ACC112 (cell line): Measurements from ENCODE around the gene JCHAIN.
A peak's percentile ranks its signal among the peaks of the same experiment; 100 is the strongest.
"Not testable (repeated sequence)": the region's sequence is repeated elsewhere in the genome, so short reads cannot be mapped to it uniquely, and the experiment has no call there.

Experiments used
- H2AFZ ChIP-seq: fragments of 200-600 bp; sonication (generic); one replicate; pipeline ENCODE4 v1.6.0; 2017; ENCODE audit warnings: antibody characterized with exemption, low read length; ENCODE audit not compliant: unreplicated experiment
- H3K27ac ChIP-seq: fragments of 200-600 bp; sonication (generic); 2 replicates; pipeline ENCODE4 v1.5.1; 2014; ENCODE audit warnings: low read depth, mild to moderate bottlenecking, antibody characterized with exemption, low read length, moderate library complexity
- H3K27me3 ChIP-seq: fragments of 200-600 bp; sonication (generic); 2 replicates; pipeline ENCODE4 v1.6.1; 2014; ENCODE audit warnings: mild to moderate bottlenecking, antibody characterized with exemption, low read length, moderate library complexity, mixed read lengths; ENCODE audit not compliant: insufficient read depth
- H3K36me3 ChIP-seq: fragments of 200-600 bp; sonication (generic); 2 replicates; pipeline ENCODE4 v1.6.1; 2016; ENCODE audit warnings: mild to moderate bottlenecking, antibody characterized with exemption, low read length, moderate library complexity, mixed read lengths; ENCODE audit not compliant: insufficient read depth
- H3K4me1 ChIP-seq: fragments of 200-600 bp; sonication (generic); one replicate; pipeline ENCODE4 v1.6.1; 2016; ENCODE audit warnings: low read length, mixed read lengths; ENCODE audit not compliant: insufficient read depth, unreplicated experiment, control insufficient read depth
- H3K4me3 ChIP-seq: fragments of 200-600 bp; sonication (generic); 2 replicates; pipeline ENCODE4 v1.5.1; 2014; ENCODE audit warnings: mild to moderate bottlenecking, low read depth, low read length
- H3K79me2 ChIP-seq: fragments of 200-600 bp; sonication (generic); one replicate; pipeline ENCODE4 v1.6.0; 2016; ENCODE audit warnings: low read length; ENCODE audit not compliant: control insufficient read depth, unreplicated experiment, insufficient read depth

JCHAIN gene

DNA sequence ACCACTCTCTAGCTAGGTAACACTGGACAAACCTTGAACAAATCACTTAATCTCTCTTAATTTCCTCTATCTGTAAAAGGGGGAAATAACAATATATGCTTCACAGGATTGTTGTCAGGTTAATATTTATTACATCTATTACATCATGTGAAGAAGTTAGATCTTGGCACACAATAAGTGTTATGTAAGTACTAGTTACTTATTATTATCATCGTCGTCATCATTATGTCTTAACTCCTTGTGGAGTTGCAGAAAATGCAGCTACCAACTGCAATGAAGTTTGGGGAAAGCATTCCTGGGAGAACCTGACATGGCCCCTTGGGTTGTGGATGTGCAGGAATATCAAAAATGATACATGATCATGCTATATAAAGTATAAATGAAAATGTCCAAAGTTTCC is 4.8 kb upstream of the JCHAIN start:
- no peak overlapping the region for H3K27ac ChIP-seq
- H3K27me3 ChIP-seq, result no peaks in the 10 kb centered on the region
- peaks cover 15% of the 10 kb centered on the region for H3K4me1 ChIP-seq
- no peaks in the 10 kb centered on the region for H3K36me3 ChIP-seq
- H3K79me2 ChIP-seq, result no peaks in the 10 kb centered on the region
- no peak overlapping the region for H2AFZ ChIP-seq
- no peak overlapping the region for H3K4me3 ChIP-seq

DNA sequence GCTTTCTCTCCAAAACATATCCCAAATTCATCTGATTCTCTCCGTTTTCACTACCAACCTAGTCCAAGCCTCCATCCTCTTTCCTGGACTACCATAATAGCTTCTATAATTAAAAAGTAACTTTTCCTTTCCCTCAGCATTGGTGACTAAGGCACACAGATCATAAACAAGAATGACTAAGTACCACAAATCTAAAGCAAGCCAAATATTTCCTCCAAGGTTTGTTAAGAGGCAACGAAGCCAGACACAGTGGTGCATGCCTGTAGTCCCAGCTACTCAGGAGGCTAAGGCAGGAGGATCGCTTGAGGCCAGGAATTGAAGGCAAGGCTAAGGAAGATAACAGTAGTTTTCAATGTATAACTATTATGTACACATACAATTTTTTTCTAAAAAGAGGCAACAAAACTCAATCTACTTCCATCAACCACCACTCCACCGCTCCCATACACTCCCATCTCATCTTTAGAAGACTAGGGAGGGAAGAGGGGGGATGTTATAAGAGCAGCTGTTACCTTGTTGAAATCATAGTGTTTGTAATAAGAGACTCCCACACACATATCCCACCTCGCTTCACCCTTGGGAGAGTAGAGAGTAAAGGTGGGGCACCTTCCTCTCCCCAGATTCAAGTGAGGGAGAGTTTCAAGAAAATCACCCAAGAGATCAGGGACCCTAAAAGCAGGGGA is 4.2 kb upstream of the JCHAIN start:
- Histone ChIP-seq H3K27me3 (no peaks in the 10 kb centered on the region), H2AFZ (no peak overlapping the region)

DNA sequence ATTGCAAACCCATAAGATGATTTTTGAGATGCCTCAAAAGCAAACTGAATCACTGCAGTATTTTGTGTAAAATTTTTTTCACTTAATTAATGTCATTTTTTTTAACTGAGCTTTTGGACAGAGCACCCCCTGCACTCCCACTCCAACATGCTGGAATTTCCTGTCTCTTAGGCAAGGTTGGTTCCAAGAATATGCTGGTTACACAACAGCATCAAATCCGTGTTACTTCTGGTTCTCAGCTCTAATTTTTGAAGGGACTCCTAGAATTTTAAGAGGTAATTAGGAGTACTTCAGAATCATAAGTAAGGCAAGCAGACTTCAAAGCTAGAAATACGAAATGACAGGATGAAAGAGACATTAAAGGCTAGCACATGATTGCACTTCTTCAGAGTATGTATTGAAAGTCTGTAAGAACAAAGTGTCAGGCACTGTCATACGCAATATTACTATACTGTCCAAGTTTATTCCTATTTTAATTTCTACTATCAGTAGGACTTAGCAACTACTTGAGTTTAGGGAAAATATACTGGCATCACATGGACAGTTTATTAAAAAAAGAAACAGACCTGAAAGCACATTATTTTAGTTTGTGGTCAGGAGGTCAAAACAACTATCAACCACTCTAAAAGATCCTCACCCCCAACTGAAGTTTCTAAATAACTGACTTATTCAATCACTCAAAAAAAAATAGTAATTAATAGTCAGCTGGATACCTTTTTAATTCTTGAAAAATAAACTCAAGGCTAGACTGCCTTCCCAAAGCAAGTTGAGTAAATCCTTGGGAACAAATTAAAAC is 1.6 kb upstream of the JCHAIN start:
- Histone ChIP-seq H2AFZ (no peak overlapping the region), H3K27ac (no peak overlapping the region), H3K27me3 (no peaks in the 10 kb centered on the region), H3K4me3 (no peak overlapping the region), H3K36me3 (no peaks in the 10 kb centered on the region), H3K4me1 (peaks cover 19% of the 10 kb centered on the region), H3K79me2 (no peaks in the 10 kb centered on the region)

More for the DNA sequence above, 4.2 kb upstream of the JCHAIN start:
- Histone ChIP-seq H3K79me2 (no peaks in the 10 kb centered on the region), H3K36me3 (no peaks in the 10 kb centered on the region), H3K27ac (no peak overlapping the region), H3K4me3 (no peak overlapping the region), H3K4me1 (peaks cover 19% of the 10 kb centered on the region)

GRCh38 chr4:70661309-70661922 is 4.9 kb downstream of the JCHAIN start:
- not testable (repeated sequence) for H3K27me3 ChIP-seq, H3K79me2 ChIP-seq, H3K36me3 ChIP-seq, H3K4me3 ChIP-seq, H3K4me1 ChIP-seq, H3K27ac ChIP-seq
- peak overlapping the region; percentile 16 for H2AFZ ChIP-seq

DNA sequence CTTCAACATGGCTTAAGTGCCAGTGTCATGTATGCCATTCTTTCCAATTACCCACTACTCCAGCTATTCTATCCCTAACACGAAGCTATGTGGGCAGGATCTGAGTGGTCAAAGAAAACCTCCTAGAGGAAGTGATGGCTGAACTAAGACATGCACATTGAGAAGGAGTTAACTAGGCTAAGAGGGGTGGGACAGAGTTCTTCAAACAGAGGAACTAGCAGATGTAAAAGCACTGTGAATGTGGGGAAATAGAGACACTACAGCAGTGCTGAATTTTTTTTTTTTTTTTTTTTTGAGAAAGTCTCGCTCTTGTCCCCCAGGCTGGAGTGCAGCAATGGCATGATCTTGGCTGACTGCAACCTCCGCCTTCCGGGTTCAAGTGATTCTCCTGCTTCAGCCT is 6.2 kb downstream of the JCHAIN start:
- H3K27ac ChIP-seq, result no peak overlapping the region
- no peak overlapping the region for H3K4me3 ChIP-seq
- H3K36me3 ChIP-seq, result no peaks in the 10 kb centered on the region
- no peaks in the 10 kb centered on the region for H3K27me3 ChIP-seq
- no peaks in the 10 kb centered on the region for H3K4me1 ChIP-seq
- H2AFZ ChIP-seq, result no peak overlapping the region
- H3K79me2 ChIP-seq, result no peaks in the 10 kb centered on the region

DNA sequence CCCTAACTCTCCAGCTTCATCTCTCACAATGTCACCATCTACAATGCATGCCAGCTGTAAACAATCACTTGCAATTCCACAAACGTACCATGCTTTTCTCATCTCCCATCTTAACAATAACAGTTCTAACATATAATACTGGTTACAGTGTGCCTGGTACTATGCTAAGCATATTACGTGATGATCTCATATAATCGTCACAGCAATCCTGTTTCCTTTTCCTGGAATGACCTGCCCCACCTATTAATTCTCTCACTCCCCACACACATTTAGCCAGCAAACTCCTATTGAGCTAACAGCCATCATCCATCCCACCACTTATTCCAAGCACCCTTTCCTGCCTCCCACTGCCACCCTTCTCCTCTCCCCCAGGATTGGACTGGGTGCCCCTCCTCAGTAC is 7.9 kb downstream of the JCHAIN start:
- Histone ChIP-seq H3K36me3 (no peaks in the 10 kb centered on the region), H3K4me1 (no peaks in the 10 kb centered on the region), H3K4me3 (no peak overlapping the region), H3K27me3 (no peaks in the 10 kb centered on the region), H3K79me2 (no peaks in the 10 kb centered on the region), H3K27ac (no peak overlapping the region), H2AFZ (no peak overlapping the region)

DNA sequence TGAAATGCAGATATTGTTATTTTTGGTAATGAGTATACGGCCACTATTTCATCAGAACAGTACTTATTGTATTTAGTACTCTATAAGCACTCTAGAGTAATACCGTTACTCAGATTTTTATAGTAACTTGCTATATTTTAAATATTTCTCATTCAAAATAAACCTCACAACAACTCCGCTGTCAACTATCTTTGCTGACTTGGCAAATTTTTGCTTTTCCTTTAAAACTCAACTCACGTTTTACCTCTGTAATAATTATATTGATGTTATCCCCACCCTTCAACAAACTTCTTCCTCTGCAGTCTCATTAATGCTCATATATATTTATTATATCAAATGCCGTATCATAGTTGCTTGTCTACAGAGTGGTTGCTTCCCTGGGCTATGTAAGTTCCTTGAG is 9.0 kb downstream of the JCHAIN start:
- no peak overlapping the region for H3K27ac ChIP-seq
- H3K79me2 ChIP-seq, result no peaks in the 10 kb centered on the region
- no peak overlapping the region for H2AFZ ChIP-seq
- H3K27me3 ChIP-seq, result no peaks in the 10 kb centered on the region
- H3K36me3 ChIP-seq, result no peaks in the 10 kb centered on the region
- H3K4me1 ChIP-seq, result no peaks in the 10 kb centered on the region
- H3K4me3 ChIP-seq, result no peak overlapping the region

DNA sequence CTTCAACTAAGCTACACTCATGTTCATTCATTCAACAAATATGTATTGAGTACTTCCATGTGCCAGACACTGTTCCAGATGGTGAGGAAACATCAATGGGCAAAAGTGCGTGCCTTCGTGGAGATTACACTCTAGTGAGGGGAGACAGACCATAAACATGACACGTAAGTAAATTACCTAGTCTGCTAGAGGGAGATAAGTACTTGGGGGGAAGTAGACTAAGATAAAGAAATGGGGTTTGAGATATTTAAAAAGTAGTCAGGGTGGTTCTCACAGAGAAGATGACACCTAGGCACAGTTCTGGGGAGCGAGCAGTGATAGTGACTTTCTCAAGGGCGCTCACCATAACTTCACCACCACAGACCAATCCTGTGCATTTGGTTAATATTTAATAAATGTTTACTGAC is 11.7 kb downstream of the JCHAIN start:
- no peak overlapping the region for H3K4me3 ChIP-seq
- H2AFZ ChIP-seq, result no peak overlapping the region
- H3K27ac ChIP-seq, result no peak overlapping the region
- no peaks in the 10 kb centered on the region for H3K79me2 ChIP-seq
- H3K4me1 ChIP-seq, result no peaks in the 10 kb centered on the region
- H3K36me3 ChIP-seq, result no peaks in the 10 kb centered on the region
- no peaks in the 10 kb centered on the region for H3K27me3 ChIP-seq

- no peaks in the 10 kb centered on the region for H3K36me3 ChIP-seq
Measured at GRCh38 chr4:70651864-70652506, 14.3 kb downstream of the JCHAIN start.

DNA sequence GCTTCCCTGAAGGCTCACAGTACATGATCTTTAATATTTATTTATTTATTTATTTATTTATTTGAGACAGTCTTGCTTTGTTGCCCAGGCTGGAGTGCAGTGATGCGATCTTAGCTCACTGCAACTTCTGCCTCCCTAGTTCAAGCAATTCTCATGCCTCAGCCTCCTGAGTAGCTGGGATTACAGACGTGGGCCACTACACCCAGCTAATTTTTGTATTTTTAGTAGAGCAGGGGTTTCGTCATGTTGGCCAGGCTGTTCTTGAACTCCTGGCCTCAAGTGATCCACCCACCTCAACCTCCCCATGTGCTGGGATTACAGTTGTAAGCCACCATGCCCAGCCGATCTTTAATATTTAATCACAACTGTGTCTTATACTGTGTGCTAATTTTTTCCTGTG is 15.6 kb downstream of the JCHAIN start:
- H3K27me3 ChIP-seq, H2AFZ ChIP-seq, H3K36me3 ChIP-seq, H3K4me3 ChIP-seq, H3K4me1 ChIP-seq, H3K79me2 ChIP-seq, H3K27ac ChIP-seq: not testable (repeated sequence)

More at GRCh38 chr4:70651864-70652506, 14.3 kb downstream of the JCHAIN start:
- Histone ChIP-seq H3K27ac (no peak overlapping the region), H3K27me3 (no peaks in the 10 kb centered on the region), H3K4me3 (peak overlapping the region; percentile 47), H3K79me2 (no peaks in the 10 kb centered on the region), H3K4me1 (no peaks in the 10 kb centered on the region), H2AFZ (peak overlapping the region; percentile 92)
